ENCODE results near the gene PGF. TPM values are rescaled to one million over a fixed set of nuclear protein-coding genes. Genes with fewer than 3 reads are reported as not detected.
"Not testable (repeated sequence)": the region's sequence is repeated elsewhere in the genome, so short reads cannot be mapped to it uniquely, and the experiment has no call there.

The PGF gene
- polyA plus RNA-seq, 2 donors = 2.4 to 2.5 TPM

DNA sequence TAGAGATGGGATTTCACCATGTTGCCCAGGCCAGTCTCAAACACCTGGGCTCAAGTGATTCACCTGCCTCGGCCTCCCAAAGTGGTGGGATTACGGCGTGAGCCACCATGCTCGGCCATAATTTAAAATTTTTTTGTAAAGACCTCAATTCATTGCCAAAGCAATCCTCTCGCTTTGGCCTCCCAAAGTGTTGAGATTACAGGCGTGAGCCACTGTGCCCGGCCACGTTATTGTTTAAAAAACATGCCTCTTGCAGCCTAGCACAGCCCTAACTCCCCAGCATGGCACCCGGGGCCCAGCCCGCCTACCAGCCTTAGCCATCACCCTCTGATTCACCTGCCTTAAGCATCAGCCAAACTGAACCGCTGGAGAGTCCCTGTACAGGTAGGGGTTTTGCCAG lies 19.2 kb downstream of the PGF start:
- no peak overlapping the region for H3K4me3 ChIP-seq (ENCODE audit: low read depth in 1 of 2, low read length in 2 of 2)
- WGBS, 2 donors = 92 to 93% methylated on average over 11 of the region's 11 CpGs
- H3K36me3 ChIP-seq (ENCODE audit: control insufficient read depth in 2 of 2, insufficient read depth in 2 of 2, low read length in 1 of 2) = no peaks in the 10 kb centered on the region
- H3K4me1 ChIP-seq (ENCODE audit: control insufficient read depth in 2 of 2, insufficient read depth in 2 of 2, low read length in 1 of 2) = peaks cover 3 to 7% of the 10 kb centered on the region in 2 donors
- no peaks in the 10 kb centered on the region for H3K27me3 ChIP-seq (ENCODE audit: control insufficient read depth in 1 of 2, insufficient read depth in 2 of 2, low read length in 2 of 2)
- H3K27ac ChIP-seq (ENCODE audit: low read depth in 2 of 2, low read length in 1 of 2) = no peak overlapping the region
- H3K9me3 ChIP-seq (ENCODE audit: control insufficient read depth in 2 of 2, insufficient read depth in 1 of 2, low read depth in 1 of 2, low read length in 1 of 2) = no peaks in the 10 kb centered on the region

DNA sequence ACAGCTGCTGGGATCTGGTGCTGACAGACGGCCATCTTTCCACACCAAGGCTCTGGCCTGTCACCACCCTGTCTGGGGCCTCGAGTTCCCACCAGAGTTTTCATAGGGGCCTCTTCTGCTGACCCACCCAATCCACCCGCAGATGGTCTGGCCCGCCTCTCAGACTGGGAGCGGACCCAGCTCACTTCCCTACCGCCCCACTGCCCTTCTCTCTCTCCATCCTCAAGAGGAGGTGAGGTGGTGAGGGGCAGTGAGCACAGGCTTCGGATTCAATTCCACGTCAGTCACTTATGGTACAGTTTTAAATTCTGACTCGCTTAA lies 20.1 kb downstream of the PGF start:
- no peaks in the 10 kb centered on the region for H3K27me3 ChIP-seq (ENCODE audit: control insufficient read depth in 1 of 2, insufficient read depth in 2 of 2, low read length in 2 of 2)
- no peaks in the 10 kb centered on the region for H3K9me3 ChIP-seq (ENCODE audit: control insufficient read depth in 2 of 2, insufficient read depth in 1 of 2, low read depth in 1 of 2, low read length in 1 of 2)
- peaks cover 3 to 4% of the 10 kb centered on the region in 2 donors for H3K4me1 ChIP-seq (ENCODE audit: control insufficient read depth in 2 of 2, insufficient read depth in 2 of 2, low read length in 1 of 2)
- no peak overlapping the region for H3K27ac ChIP-seq (ENCODE audit: low read depth in 2 of 2, low read length in 1 of 2)
- no peaks in the 10 kb centered on the region for H3K36me3 ChIP-seq (ENCODE audit: control insufficient read depth in 2 of 2, insufficient read depth in 2 of 2, low read length in 1 of 2)
- no peak overlapping the region for H3K4me3 ChIP-seq (ENCODE audit: low read depth in 1 of 2, low read length in 2 of 2)
- WGBS, 2 donors = 76 to 86% methylated on average over 9 of the region's 9 CpGs

DNA sequence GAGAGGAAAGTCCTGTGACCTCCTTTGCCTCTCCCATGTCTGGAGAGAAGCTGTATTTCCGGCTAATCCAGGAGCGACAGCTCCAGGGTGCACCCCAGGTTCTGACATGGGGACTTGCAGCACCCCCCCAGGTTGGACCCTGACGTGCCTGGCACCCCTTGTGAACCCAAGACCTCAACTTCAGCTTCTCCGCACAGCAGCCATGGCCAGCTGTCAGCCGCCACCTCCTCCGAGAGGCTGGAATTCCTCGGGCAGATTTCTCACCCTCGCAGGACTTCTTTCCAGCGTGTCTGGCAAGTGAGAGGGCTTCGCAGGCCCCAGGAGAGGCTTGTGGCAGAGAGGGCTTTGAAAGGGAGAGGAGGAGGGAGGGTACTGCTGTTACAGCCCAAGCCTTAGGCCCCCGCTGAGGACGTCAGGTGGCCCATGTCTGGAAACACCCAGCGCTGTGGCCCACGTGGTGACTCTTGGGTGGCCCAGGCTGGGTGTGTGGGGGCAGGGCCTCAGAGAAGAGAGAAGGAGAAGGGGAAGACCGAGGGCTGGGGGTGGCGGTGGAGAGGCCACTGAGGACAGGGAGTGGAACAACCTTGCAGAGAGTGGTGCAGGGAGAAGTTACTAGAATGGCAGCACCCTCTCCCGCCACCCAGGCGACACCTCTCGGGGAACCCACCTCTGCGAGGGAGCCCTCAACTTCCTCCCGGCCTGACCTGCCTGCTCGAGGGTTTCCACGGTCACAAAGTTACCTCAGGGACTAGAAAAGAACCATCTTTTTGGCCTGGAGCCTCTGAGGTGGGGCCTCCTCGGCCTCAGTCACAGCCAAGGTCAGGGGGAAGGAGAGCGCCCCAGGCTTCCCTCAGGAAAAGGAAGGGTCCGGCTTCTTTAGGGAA lies 20.7 kb downstream of the PGF start:
- no peak overlapping the region for H3K27ac ChIP-seq (ENCODE audit: low read depth in 2 of 2, low read length in 1 of 2)
- no peaks in the 10 kb centered on the region for H3K36me3 ChIP-seq (ENCODE audit: control insufficient read depth in 2 of 2, insufficient read depth in 2 of 2, low read length in 1 of 2)
- no peaks in the 10 kb centered on the region for H3K9me3 ChIP-seq (ENCODE audit: control insufficient read depth in 2 of 2, insufficient read depth in 1 of 2, low read depth in 1 of 2, low read length in 1 of 2)
- peaks cover 3 to 4% of the 10 kb centered on the region in 2 donors for H3K4me1 ChIP-seq (ENCODE audit: control insufficient read depth in 2 of 2, insufficient read depth in 2 of 2, low read length in 1 of 2)
- H3K27me3 ChIP-seq (ENCODE audit: control insufficient read depth in 1 of 2, insufficient read depth in 2 of 2, low read length in 2 of 2) = no peaks in the 10 kb centered on the region
- no peak overlapping the region for H3K4me3 ChIP-seq (ENCODE audit: low read depth in 1 of 2, low read length in 2 of 2)
- 72 to 74% methylated on average over 26 of the region's 26 CpGs for WGBS, 2 donors

DNA sequence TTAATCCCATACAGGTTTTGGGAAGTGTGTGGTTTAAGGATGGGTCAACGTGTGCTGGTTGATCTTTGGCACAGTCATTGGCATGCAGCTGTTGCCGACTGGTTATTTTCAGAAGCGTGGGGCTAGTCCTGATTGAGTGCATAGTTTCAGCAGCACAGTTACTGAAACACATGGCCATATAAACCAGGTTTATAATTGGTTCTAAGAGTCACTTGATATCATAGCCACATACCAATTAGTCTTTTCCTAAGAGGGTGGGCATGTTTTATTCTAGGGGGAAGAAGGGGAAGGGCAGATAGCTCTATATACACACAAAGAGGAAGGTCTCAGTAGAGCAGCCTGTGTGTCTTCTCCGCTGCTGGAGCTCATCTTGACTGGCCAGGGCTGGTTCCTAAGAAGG lies 21.4 kb downstream of the PGF start:
- Histone ChIP-seq H3K4me1 (ENCODE audit: control insufficient read depth in 2 of 2, insufficient read depth in 2 of 2, low read length in 1 of 2) (peaks cover under 1 to 2% of the 10 kb centered on the region in 2 donors), H3K27me3 (ENCODE audit: control insufficient read depth in 1 of 2, insufficient read depth in 2 of 2, low read length in 2 of 2) (no peaks in the 10 kb centered on the region), H3K4me3 (ENCODE audit: low read depth in 1 of 2, low read length in 2 of 2) (no peak overlapping the region), H3K36me3 (ENCODE audit: control insufficient read depth in 2 of 2, insufficient read depth in 2 of 2, low read length in 1 of 2) (no peaks in the 10 kb centered on the region), H3K27ac (ENCODE audit: low read depth in 2 of 2, low read length in 1 of 2) (no peak overlapping the region), H3K9me3 (ENCODE audit: control insufficient read depth in 2 of 2, insufficient read depth in 1 of 2, low read depth in 1 of 2, low read length in 1 of 2) (no peaks in the 10 kb centered on the region)
- WGBS, 2 donors = 50 to 59% methylated on average over 4 of the region's 4 CpGs

GRCh38 chr14:74932936-74933335 lies 22.5 kb downstream of the PGF start:
- not testable (repeated sequence) for H3K27me3 ChIP-seq (ENCODE audit: control insufficient read depth in 1 of 2, insufficient read depth in 2 of 2, low read length in 2 of 2); H3K27ac ChIP-seq (ENCODE audit: low read depth in 2 of 2, low read length in 1 of 2); H3K36me3 ChIP-seq (ENCODE audit: control insufficient read depth in 2 of 2, insufficient read depth in 2 of 2, low read length in 1 of 2); H3K4me3 ChIP-seq (ENCODE audit: low read depth in 1 of 2, low read length in 2 of 2); H3K4me1 ChIP-seq (ENCODE audit: control insufficient read depth in 2 of 2, insufficient read depth in 2 of 2, low read length in 1 of 2); H3K9me3 ChIP-seq (ENCODE audit: control insufficient read depth in 2 of 2, insufficient read depth in 1 of 2, low read depth in 1 of 2, low read length in 1 of 2)
- WGBS, 2 donors = 72 to 87% methylated on average over 4 of the region's 4 CpGs

- WGBS, 2 donors = 36 to 48% methylated on average over 6 of the region's 6 CpGs
- Histone ChIP-seq H3K4me1 (ENCODE audit: control insufficient read depth in 2 of 2, insufficient read depth in 2 of 2, low read length in 1 of 2) (no peaks in the 10 kb centered on the region), H3K9me3 (ENCODE audit: control insufficient read depth in 2 of 2, insufficient read depth in 1 of 2, low read depth in 1 of 2, low read length in 1 of 2) (no peaks in the 10 kb centered on the region), H3K27me3 (ENCODE audit: control insufficient read depth in 1 of 2, insufficient read depth in 2 of 2, low read length in 2 of 2) (no peaks in the 10 kb centered on the region), H3K27ac (ENCODE audit: low read depth in 2 of 2, low read length in 1 of 2) (peak overlapping the region in 1 of 2 donors; percentile 24), H3K4me3 (ENCODE audit: low read depth in 1 of 2, low read length in 2 of 2) (no peak overlapping the region), H3K36me3 (ENCODE audit: control insufficient read depth in 2 of 2, insufficient read depth in 2 of 2, low read length in 1 of 2) (no peaks in the 10 kb centered on the region)
Observed at GRCh38 chr14:74932401-74932901, 22.9 kb downstream of the PGF start.

DNA sequence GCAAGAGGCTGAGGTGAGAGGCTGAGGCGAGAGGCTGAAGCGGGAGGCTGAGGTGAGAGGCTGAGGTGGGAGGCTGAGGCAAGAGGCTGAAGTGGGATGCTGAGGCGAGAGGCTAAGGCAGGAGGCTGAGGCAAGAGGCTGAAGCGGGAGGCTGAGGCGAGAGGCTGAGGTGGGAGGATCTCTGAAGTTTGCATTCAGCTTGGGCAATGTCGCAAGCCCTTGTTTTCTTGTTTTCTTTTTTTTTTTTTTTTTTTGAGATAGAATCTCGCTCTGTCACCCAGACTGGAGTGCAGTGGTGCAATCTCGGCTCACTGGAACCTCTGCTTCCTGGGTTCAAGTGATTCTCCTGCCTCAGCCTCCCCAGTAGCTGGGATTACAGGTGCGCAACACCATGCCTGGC lies 23.7 kb downstream of the PGF start:
- H3K27me3 ChIP-seq (ENCODE audit: control insufficient read depth in 1 of 2, insufficient read depth in 2 of 2, low read length in 2 of 2); H3K4me3 ChIP-seq (ENCODE audit: low read depth in 1 of 2, low read length in 2 of 2); H3K27ac ChIP-seq (ENCODE audit: low read depth in 2 of 2, low read length in 1 of 2); H3K36me3 ChIP-seq (ENCODE audit: control insufficient read depth in 2 of 2, insufficient read depth in 2 of 2, low read length in 1 of 2); H3K9me3 ChIP-seq (ENCODE audit: control insufficient read depth in 2 of 2, insufficient read depth in 1 of 2, low read depth in 1 of 2, low read length in 1 of 2); H3K4me1 ChIP-seq (ENCODE audit: control insufficient read depth in 2 of 2, insufficient read depth in 2 of 2, low read length in 1 of 2): not testable (repeated sequence)
- WGBS, 2 donors = 82 to 88% methylated on average over 9 of the region's 9 CpGs

- 54 to 63% methylated on average over 6 of the region's 6 CpGs for WGBS, 2 donors
- Histone ChIP-seq H3K27me3 (ENCODE audit: control insufficient read depth in 1 of 2, insufficient read depth in 2 of 2, low read length in 2 of 2) (no peaks in the 10 kb centered on the region), H3K36me3 (ENCODE audit: control insufficient read depth in 2 of 2, insufficient read depth in 2 of 2, low read length in 1 of 2) (no peaks in the 10 kb centered on the region), H3K4me3 (ENCODE audit: low read depth in 1 of 2, low read length in 2 of 2) (no peak overlapping the region), H3K4me1 (ENCODE audit: control insufficient read depth in 2 of 2, insufficient read depth in 2 of 2, low read length in 1 of 2) (no peaks in the 10 kb centered on the region), H3K27ac (ENCODE audit: low read depth in 2 of 2, low read length in 1 of 2) (peak overlapping the region in 1 of 2 donors; percentile 0), H3K9me3 (ENCODE audit: control insufficient read depth in 2 of 2, insufficient read depth in 1 of 2, low read depth in 1 of 2, low read length in 1 of 2) (no peaks in the 10 kb centered on the region)
Observed at GRCh38 chr14:74929242-74929641, 26.2 kb downstream of the PGF start.

- no peaks in the 10 kb centered on the region for H3K36me3 ChIP-seq (ENCODE audit: control insufficient read depth in 2 of 2, insufficient read depth in 2 of 2, low read length in 1 of 2)
- no peak overlapping the region for H3K27ac ChIP-seq (ENCODE audit: low read depth in 2 of 2, low read length in 1 of 2)
- no peaks in the 10 kb centered on the region for H3K9me3 ChIP-seq (ENCODE audit: control insufficient read depth in 2 of 2, insufficient read depth in 1 of 2, low read depth in 1 of 2, low read length in 1 of 2)
- WGBS, 2 donors = 68 to 85% methylated on average over 6 of the region's 6 CpGs
- H3K4me3 ChIP-seq (ENCODE audit: low read depth in 1 of 2, low read length in 2 of 2) = no peak overlapping the region
- H3K4me1 ChIP-seq (ENCODE audit: control insufficient read depth in 2 of 2, insufficient read depth in 2 of 2, low read length in 1 of 2) = peaks cover 0 to 2% of the 10 kb centered on the region in 2 donors
- no peaks in the 10 kb centered on the region for H3K27me3 ChIP-seq (ENCODE audit: control insufficient read depth in 1 of 2, insufficient read depth in 2 of 2, low read length in 2 of 2)
Observed at GRCh38 chr14:74927225-74927624, 28.2 kb downstream of the PGF start.

DNA sequence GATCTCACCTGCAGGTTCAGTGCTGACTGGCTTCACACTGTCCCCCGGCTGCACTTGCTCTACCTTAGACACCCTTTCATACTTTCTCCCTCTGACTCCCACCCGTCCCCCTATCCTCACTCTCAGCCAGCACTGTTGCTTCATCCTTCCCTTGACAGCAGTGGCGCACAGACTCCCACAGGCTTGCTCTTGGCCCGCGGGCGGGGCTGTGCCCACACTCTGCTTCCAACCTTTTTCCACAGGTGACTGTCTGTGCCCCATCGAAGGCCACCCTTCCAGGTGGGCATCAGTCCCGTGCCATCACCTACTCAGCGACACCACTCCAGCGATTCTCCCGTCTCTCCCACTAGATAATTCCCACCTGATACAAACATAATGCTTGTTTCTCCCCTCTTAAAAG lies 31.3 kb downstream of the PGF start:
- 84 to 89% methylated on average over 11 of the region's 11 CpGs for WGBS, 2 donors

More for the DNA sequence above, 31.3 kb downstream of the PGF start:
- Histone ChIP-seq H3K27ac (ENCODE audit: low read depth in 2 of 2, low read length in 1 of 2) (no peak overlapping the region), H3K4me3 (ENCODE audit: low read depth in 1 of 2, low read length in 2 of 2) (no peak overlapping the region), H3K27me3 (ENCODE audit: control insufficient read depth in 1 of 2, insufficient read depth in 2 of 2, low read length in 2 of 2) (no peaks in the 10 kb centered on the region), H3K4me1 (ENCODE audit: control insufficient read depth in 2 of 2, insufficient read depth in 2 of 2, low read length in 1 of 2) (peaks cover 0 to 13% of the 10 kb centered on the region in 2 donors), H3K9me3 (ENCODE audit: control insufficient read depth in 2 of 2, insufficient read depth in 1 of 2, low read depth in 1 of 2, low read length in 1 of 2) (no peaks in the 10 kb centered on the region), H3K36me3 (ENCODE audit: control insufficient read depth in 2 of 2, insufficient read depth in 2 of 2, low read length in 1 of 2) (no peaks in the 10 kb centered on the region)
